H1 (cell line): ENCODE measurements around the gene RAB11B. TPM values are rescaled to one million over a fixed set of nuclear protein-coding genes. Genes with fewer than 3 reads are reported as not detected.
A peak's percentile ranks its signal among the peaks of the same experiment; 100 is the strongest.

Experiments used
- CTCF ChIA-PET: fragments of 300-600 bp; sonication (Branson Sonifier 250); formaldehyde crosslinking; loops from one replicate; lab custom pipeline; 2021; ENCODE audit not compliant: partially characterized antibody; lab: Charles Lee
- POLR2A ChIA-PET: fragments of 300-600 bp; sonication (Branson Sonifier 250); formaldehyde crosslinking; loops from one replicate; lab custom pipeline; 2021; ENCODE audit warnings: inconsistent platforms; ENCODE audit not compliant: partially characterized antibody; lab: Charles Lee
- DNase-seq, 2 experiments: peaks; one replicate each; pipeline versions ENCODE4 v3.0.0 to v3.0.0-alpha.2; 2010 to 2022; ENCODE audit warnings: low spot score in 2 of 2, low read depth in 1 of 2, mixed read lengths in 1 of 2
- FAIRE-seq: peaks from 2 replicates; lab custom pipeline; 2011; peaks lifted over from hg19 to GRCh38; lab: Jason Lieb, UNC
- H2AFZ ChIP-seq: 2 replicates; pipeline ENCODE4 v1.8.1; 2012; ENCODE audit warnings: low read length, inconsistent platforms
- H2AK5ac ChIP-seq: 2 replicates; pipeline ENCODE4 v1.6.1; 2013; ENCODE audit warnings: low read depth, low read length
- H2BK120ac ChIP-seq: replicated peaks from 2 replicates; pipeline ENCODE3; 2013; ENCODE audit warnings: low read depth, low read length, inconsistent platforms
- H2BK12ac ChIP-seq: 2 replicates; pipeline ENCODE4 v1.6.1; 2013; ENCODE audit warnings: low read depth, low read length
- H2BK15ac ChIP-seq: 2 replicates; pipeline ENCODE4 v1.6.1; 2013; ENCODE audit warnings: low read length
- H2BK20ac ChIP-seq: 2 replicates; pipeline ENCODE4 v1.6.1; 2013; ENCODE audit warnings: low read length
- H2BK5ac ChIP-seq: 2 replicates; pipeline ENCODE4 v1.6.1; 2013; ENCODE audit warnings: low read depth, low read length
- H3K14ac ChIP-seq: 2 replicates; pipeline ENCODE4 v1.6.1; 2013; ENCODE audit warnings: inconsistent platforms; ENCODE audit not compliant: insufficient read length
- H3K18ac ChIP-seq: 2 replicates; pipeline ENCODE4 v1.6.1; 2013; ENCODE audit warnings: low read length; ENCODE audit errors: extremely low read depth
- H3K23ac ChIP-seq: 2 replicates; pipeline ENCODE4 v1.6.1; 2013; ENCODE audit warnings: inconsistent platforms; ENCODE audit not compliant: insufficient read length
- H3K23me2 ChIP-seq: 2 replicates; pipeline ENCODE4 v1.6.1; 2013; ENCODE audit warnings: low read depth, low read length
- H3K27ac ChIP-seq: 2 replicates; pipeline ENCODE4 v1.6.1; 2011; ENCODE audit warnings: low read depth, low read length, inconsistent platforms
- H3K27me3 ChIP-seq, 4 experiments: replicated peaks in 1 of 4; 1 replicate in 1 of 4; 2 replicates in 3 of 4; pipeline versions ENCODE4 v1.6.1 to v1.8.1; 2011 to 2013; ENCODE audit warnings: low read length in 3 of 4, mild to moderate bottlenecking in 3 of 4, inconsistent platforms in 2 of 4, mixed read lengths in 2 of 4, moderate library complexity in 1 of 4; ENCODE audit not compliant: control insufficient read depth in 3 of 4, insufficient read depth in 3 of 4; ENCODE audit errors: extremely low read depth in 1 of 4
- H3K36me3 ChIP-seq, 4 experiments: 2 replicates each; pipeline versions ENCODE4 v1.6.1 to v1.8.1; 2011 to 2013; ENCODE audit warnings: mild to moderate bottlenecking in 4 of 4, low read length in 3 of 4, moderate library complexity in 2 of 4, control low read depth in 1 of 4, inconsistent platforms in 1 of 4; ENCODE audit not compliant: insufficient read depth in 4 of 4, control insufficient read depth in 2 of 4
- H3K4ac ChIP-seq: replicated peaks from 2 replicates; pipeline ENCODE3; 2013; ENCODE audit warnings: low read length, low read depth, mixed read lengths, inconsistent platforms; ENCODE audit not compliant: insufficient read length
- H3K4me1 ChIP-seq, 4 experiments: replicated peaks in 1 of 4; 1 replicate in 1 of 4; 2 replicates in 3 of 4; pipeline versions ENCODE4 v1.6.1 to v1.8.1; 2011 to 2013; ENCODE audit warnings: low read length in 3 of 4, inconsistent platforms in 2 of 4, mixed read lengths in 1 of 4; ENCODE audit not compliant: insufficient read depth in 4 of 4, control insufficient read depth in 3 of 4
- H3K4me2 ChIP-seq, 2 experiments: 2 replicates each; pipeline versions ENCODE4 v1.6.1 to v1.8.1; 2011 to 2013; ENCODE audit warnings: low read depth in 2 of 2, low read length in 2 of 2, control low read depth in 1 of 2, inconsistent platforms in 1 of 2, mild to moderate bottlenecking in 1 of 2; ENCODE audit not compliant: insufficient read depth in 1 of 2
- H3K4me3 ChIP-seq, 4 experiments: fragments of 200-600, 300-600 bp in 1 of 4; sonication (generic), shearing (Covaris generic), sonication (Bioruptor Twin) in 1 of 4; 2 replicates each; pipeline versions ENCODE4 v1.5.1 to v1.8.1; 2011 to 2016; ENCODE audit warnings: low read length in 4 of 4, low read depth in 3 of 4, control low read depth in 2 of 4, inconsistent platforms in 2 of 4, mild to moderate bottlenecking in 2 of 4, mixed read lengths in 1 of 4, moderate library complexity in 1 of 4; ENCODE audit not compliant: insufficient read depth in 2 of 4; ENCODE audit errors: extremely low read depth in 1 of 4
- H3K56ac ChIP-seq: replicated peaks from 2 replicates; pipeline ENCODE3; 2013; ENCODE audit warnings: low read depth, mild to moderate bottlenecking, mixed read lengths, low read length, inconsistent platforms; ENCODE audit not compliant: insufficient read length
- H3K79me1 ChIP-seq: 2 replicates; pipeline ENCODE4 v1.6.1; 2013; ENCODE audit warnings: low read depth, low read length, control low read depth
- H3K79me2 ChIP-seq, 2 experiments: 2 replicates each; pipeline versions ENCODE4 v1.6.1 to v1.8.1; 2012 to 2013; ENCODE audit warnings: low read length in 2 of 2, mild to moderate bottlenecking in 2 of 2, inconsistent platforms in 1 of 2; ENCODE audit not compliant: insufficient read depth in 2 of 2, control insufficient read depth in 1 of 2
- H3K9ac ChIP-seq, 4 experiments: replicated peaks in 1 of 4; 1 replicate in 1 of 4; 2 replicates in 3 of 4; pipeline versions ENCODE4 v1.6.1 to v1.8.1; 2011 to 2013; ENCODE audit warnings: low read depth in 3 of 4, low read length in 3 of 4, control low read depth in 2 of 4, mild to moderate bottlenecking in 2 of 4, moderate library complexity in 2 of 4, inconsistent platforms in 1 of 4; ENCODE audit errors: extremely low read depth in 1 of 4
- H3K9me3 ChIP-seq, 2 experiments: 2 replicates each; pipeline versions ENCODE4 v1.6.1 to v1.8.1; 2012 to 2013; ENCODE audit warnings: mild to moderate bottlenecking in 2 of 2, moderate library complexity in 2 of 2, control low read depth in 1 of 2, inconsistent platforms in 1 of 2, low read depth in 1 of 2, low read length in 1 of 2, mixed read lengths in 1 of 2; ENCODE audit not compliant: insufficient read depth in 2 of 2
- H4K20me1 ChIP-seq, 2 experiments: replicated peaks in 1 of 2; 2 replicates each; pipeline versions ENCODE3 to v1.8.1; 2011 to 2013; ENCODE audit warnings: inconsistent platforms in 2 of 2, low read length in 2 of 2, mild to moderate bottlenecking in 1 of 2; ENCODE audit not compliant: insufficient read depth in 2 of 2, control insufficient read depth in 1 of 2
- H4K5ac ChIP-seq: 2 replicates; pipeline ENCODE4 v1.6.1; 2013; ENCODE audit warnings: low read length, low read depth, mixed read lengths, inconsistent platforms; ENCODE audit not compliant: insufficient read length
- H4K8ac ChIP-seq: 2 replicates; pipeline ENCODE4 v1.8.0; 2013; ENCODE audit warnings: mild to moderate bottlenecking, moderate library complexity, low read length, inconsistent platforms; ENCODE audit not compliant: insufficient read depth; ENCODE audit errors: extremely low read depth
- H4K91ac ChIP-seq: replicated peaks from 2 replicates; pipeline ENCODE3; 2013; ENCODE audit warnings: low read length, mixed read lengths, inconsistent platforms; ENCODE audit not compliant: insufficient read length
- ATF3 ChIP-seq: IDR thresholded peaks from 2 replicates; pipeline ENCODE4 v1.6.1; 2011; ENCODE audit warnings: low read depth, mild to moderate bottlenecking, low read length; ENCODE audit not compliant: insufficient read depth
- BRCA1 ChIP-seq: IDR thresholded peaks from 2 replicates; pipeline ENCODE4 v1.6.1; 2012; ENCODE audit warnings: low read depth, low read length, improper control_type of control experiment
- CTCF ChIP-seq, 3 experiments: IDR thresholded peaks; 1 replicate in 2 of 3; 2 replicates in 1 of 3; pipeline versions ENCODE4 v1.5.1 to v1.6.1; 2011; ENCODE audit warnings: low read length in 3 of 3, mild to moderate bottlenecking in 3 of 3, inconsistent platforms in 2 of 3, low read depth in 1 of 3, moderate library complexity in 1 of 3; ENCODE audit not compliant: insufficient read depth in 1 of 3; ENCODE audit errors: control extremely low read depth in 1 of 3
- GABPA ChIP-seq: IDR thresholded peaks from 2 replicates; pipeline ENCODE4 v1.6.1; 2011; ENCODE audit warnings: mild to moderate bottlenecking, low read length, moderate library complexity, borderline replicate concordance; ENCODE audit not compliant: insufficient read depth
- JUND ChIP-seq: IDR thresholded peaks from 2 replicates; pipeline ENCODE4 v1.6.1; 2011; ENCODE audit warnings: mild to moderate bottlenecking, improper control_type of control experiment, low read length
- KDM5A ChIP-seq: fragments of 200-600 bp; IDR thresholded peaks from 2 replicates; pipeline ENCODE4 v1.7.1; 2012; ENCODE audit warnings: mild to moderate bottlenecking, low read length, inconsistent platforms, mixed read lengths
- MAFK ChIP-seq: IDR thresholded peaks from 2 replicates; pipeline ENCODE4 v1.6.1; 2012; ENCODE audit warnings: low read depth, mild to moderate bottlenecking, improper control_type of control experiment, low read length
- PHF8 ChIP-seq: fragments of 200-600 bp; sonication (generic); conservative IDR thresholded peaks from 2 replicates; pipeline ENCODE4 v1.7.1; 2012; ENCODE audit warnings: low read depth, mild to moderate bottlenecking, inconsistent platforms, low read length, moderate library complexity
- ZNF274 ChIP-seq: IDR thresholded peaks from 2 replicates; pipeline ENCODE4 v1.7.0; 2012; ENCODE audit warnings: low read length, borderline replicate concordance; ENCODE audit errors: extremely low read depth
- WGBS, 2 experiments: shearing (Covaris generic) in 1 of 2; methylation state at CpG; one replicate each; pipeline versions ENCODE4 v1.1.6 to v1.1.7; 2013 to 2015; ENCODE audit warnings: low lambda C conversion rate in 2 of 2, mixed read lengths in 2 of 2, inconsistent platforms in 1 of 2, low coverage in 1 of 2, missing lambda C conversion rate in 1 of 2; ENCODE audit not compliant: insufficient replicate concordance in 2 of 2, insufficient coverage in 1 of 2, insufficient read length in 1 of 2; ENCODE audit errors: extremely low coverage in 1 of 2, missing lambda C conversion rate in 1 of 2; 5-methylcytosine and 5-hydroxymethylcytosine counted together
- polyA plus RNA-seq, 7 experiments: library from polyadenylated mRNA; depleted of rRNA in 3 of 7; stranded (reverse) in 5 of 7; unstranded in 2 of 7; fragments of >200 nt in 5 of 7; fragments of 200-250 nt in 2 of 7; gene quantifications; 1 replicate in 5 of 7; 2 replicates in 1 of 7; 4 replicates in 1 of 7; pipeline versions ENCODE4 v1.2.1 to v1.2.3, GENCODE V29; 2011 to 2013; ENCODE audit warnings: missing spikeins in 2 of 7, mixed read lengths in 2 of 7
- total RNA-seq: library from RNA; stranded (reverse); fragmentation: NEBNext Ultra II Directional; extraction: Animal tissue kit (Norgen Biotek cat#: 25700); gene quantifications from 2 replicates; pipeline ENCODE4 v1.2.1, GENCODE V29; 2021

The RAB11B gene
- total and polyA plus RNA-seq, 2 of the 8 experiments (the other 6 are each of a cell fraction or from before 2014, with no cell fraction given): 50.2 to 85.8 TPM

- H3K27ac ChIP-seq: no peak overlapping the region
- peak overlapping the region; percentile 20 for H4K8ac ChIP-seq
- no peak overlapping the region for H3K4me3 ChIP-seq
- 0 out of 2 replicates have a peak overlapping the region, but pooled peaks have one; percentile 9 for H2BK12ac ChIP-seq
- no peaks in the 10 kb centered on the region for H3K23me2 ChIP-seq
- no peaks in the 10 kb centered on the region for H3K9me3 ChIP-seq
- no peak overlapping the region for H2BK20ac ChIP-seq
- no peak overlapping the region for H2AFZ ChIP-seq
- no peak overlapping the region for H2BK5ac ChIP-seq
- H3K4me2 ChIP-seq: no peak overlapping the region
- no peak overlapping the region for H2BK15ac ChIP-seq
- no peak overlapping the region for H3K14ac ChIP-seq
- H2BK120ac ChIP-seq: no peak overlapping the region
- H4K91ac ChIP-seq: no peak overlapping the region
- H3K56ac ChIP-seq: no peak overlapping the region
- no peak overlapping the region for H4K5ac ChIP-seq
- H2AK5ac ChIP-seq: no peak overlapping the region
- H3K4me1 ChIP-seq: peaks cover 0 to 10% (median 4%) of the 10 kb centered on the region in 4 experiments; a peak in 6 of 7 replicates
- WGBS, 2 experiments: 72% methylated on average over 8 of the region's 8 CpGs; no CpG with 5 or more reads in 1 of the 2 experiments
- H3K27me3 ChIP-seq: no peaks in the 10 kb centered on the region
- peaks cover 8 to 27% of the 10 kb centered on the region in 2 experiments for H4K20me1 ChIP-seq
- no peaks in the 10 kb centered on the region; a peak in 2 of 8 replicates for H3K36me3 ChIP-seq
- ChIA-PET CTCF (interaction anchor here (0.7 to 5.5 kb wide), 6 partner anchors 11 to 46 kb away, joined by 3 to 47 read pairs (median 11); no protein-coding TSS in a partner anchor), POLR2A (interaction anchor here (0.7 to 5.6 kb wide), 4 partner anchors 26 to 72 kb away, joined by 3 to 71 read pairs (median 12); partner anchors contain the start of genes ANGPTL4, NDUFA7 and RPS28)
- no peak overlapping the region for H3K23ac ChIP-seq
- FAIRE-seq (no peak), DNase-seq (no peak)
- H3K4ac ChIP-seq: no peak overlapping the region
- H3K9ac ChIP-seq: no peak overlapping the region
- H3K79me2 ChIP-seq: peaks cover 7 to 73% of the 10 kb centered on the region in 2 experiments
- H3K18ac ChIP-seq: no peak overlapping the region
- H3K79me1 ChIP-seq: peaks cover 30% of the 10 kb centered on the region
- TF ChIP-seq ATF3 (no peak), GABPA (no peak), MAFK (no peak), JUND (no peak), CTCF (IDR thresholded peaks at IDR 0.05; ENCODE audit: control extremely low read depth in 1 of 3, insufficient read depth in 1 of 3, low read depth in 1 of 3, low read length in 3 of 3) (no peak), PHF8 (no peak), ZNF274 (no peak), KDM5A (no peak), BRCA1 (no peak)
These were observed 3.2 kb downstream of the RAB11B start for GRCh38 chr19:8393192-8393870.
